ENCODE data around the gene CNTNAP2. TPM values are rescaled to one million over a fixed set of nuclear protein-coding genes. Genes with fewer than 3 reads are reported as not detected.

Gene CNTNAP2
- total RNA-seq, 1 experiment from 2014 or later, result 64.5 TPM

GRCh38 chr7:146943483-146943882 lies 826.9 kb downstream of the CNTNAP2 start:
- no peaks in the 10 kb centered on the region for H3K79me1 ChIP-seq (ENCODE audit: insufficient read depth, low read depth, low read length, poor library complexity, severe bottlenecking)
- H3K4me1 Mint-ChIP-seq, result no peaks in the 10 kb centered on the region
- H2BK5ac ChIP-seq (ENCODE audit: insufficient read length, low read length), result no peak overlapping the region
- no peaks in the 10 kb centered on the region; a peak in 1 of 5 replicates for H3K9me3 Mint-ChIP-seq
- H4K5ac ChIP-seq (ENCODE audit: insufficient read length, low read depth, low read length), result no peak overlapping the region
- H3K9ac ChIP-seq (ENCODE audit: extremely low read depth, insufficient read length, low read length), result no peak overlapping the region
- DNase-seq, result no peak
- H3K27me3 ChIP-seq (ENCODE audit: insufficient read depth, low read length), result no peaks in the 10 kb centered on the region
- no peaks in the 10 kb centered on the region for H3K79me2 ChIP-seq (ENCODE audit: insufficient read depth, low read length)
- no peak overlapping the region for H3K4ac ChIP-seq (ENCODE audit: low read depth, low read length)
- H3T11ph ChIP-seq (ENCODE audit: low read length), result no peak overlapping the region
- H4K8ac ChIP-seq (replicated peaks; ENCODE audit: insufficient read length, low read depth, low read length), result no peak overlapping the region
- H3K27me3 Mint-ChIP-seq (ENCODE audit: low read depth), result no peaks in the 10 kb centered on the region
- no peak overlapping the region for H2BK12ac ChIP-seq (ENCODE audit: insufficient read length, low read depth, low read length)
- H2BK20ac ChIP-seq (ENCODE audit: low read depth, low read length, poor library complexity, severe bottlenecking), result no peak overlapping the region
- TF ChIP-seq CTCF (conservative IDR thresholded peaks at IDR 0.05), result no peak
- no peak overlapping the region for H3K56ac ChIP-seq (ENCODE audit: insufficient read length, low read depth, low read length)
- no peak overlapping the region for H4K91ac ChIP-seq (ENCODE audit: insufficient read length, low read depth, low read length)
- no CpG with 5 or more reads among the region's 2 CpGs for whole genome bisulfite sequencing (ENCODE audit: extremely low coverage, insufficient read length, low lambda C conversion rate)
- H3K36me3 Mint-ChIP-seq (ENCODE audit: insufficient read depth in 1 of 3, low read depth in 3 of 3), result no peaks in the 10 kb centered on the region
- H2BK15ac ChIP-seq (ENCODE audit: low read depth, low read length), result no peak overlapping the region
- H3K23me2 ChIP-seq (ENCODE audit: insufficient read length, low read depth, low read length, poor library complexity, severe bottlenecking), result no peaks in the 10 kb centered on the region
- H3K23ac ChIP-seq (ENCODE audit: insufficient read length, low read depth, low read length), result no peak overlapping the region
- no peak overlapping the region for H2AK5ac ChIP-seq (ENCODE audit: insufficient read length, low read length)
- no peak overlapping the region for H3K18ac ChIP-seq (ENCODE audit: insufficient read length, low read depth, low read length)
- H2AFZ ChIP-seq (ENCODE audit: low read length), result no peak overlapping the region
- H3K27ac ChIP-seq (ENCODE audit: insufficient read length, low read depth, low read length), result no peak overlapping the region
- no peaks in the 10 kb centered on the region for H3K4me1 ChIP-seq (ENCODE audit: insufficient read depth, low read length)
- no peak overlapping the region for H3K4me2 ChIP-seq (ENCODE audit: insufficient read depth, insufficient read length, low read length)
- H3K9me3 ChIP-seq (ENCODE audit: control insufficient read depth, low read depth, low read length), result no peaks in the 10 kb centered on the region
- no peaks in the 10 kb centered on the region for H4K20me1 ChIP-seq (ENCODE audit: control insufficient read depth, insufficient read depth, insufficient read length)
- no peak overlapping the region for H3K4me3 Mint-ChIP-seq
- no peak overlapping the region for H3K27ac Mint-ChIP-seq
- no peak overlapping the region for H3K14ac ChIP-seq (ENCODE audit: insufficient read depth, low read length)
- no peak overlapping the region for H2BK120ac ChIP-seq (ENCODE audit: low read depth, low read length, poor library complexity, severe bottlenecking)
